Right atrium auricular region (tissue), 2 donors: ENCODE measurements around the gene STN1. TPM values are rescaled to one million over a fixed set of nuclear protein-coding genes. Genes with fewer than 3 reads are reported as not detected.

ENCODE experiments used
- DNase-seq: peaks from one replicate; pipeline ENCODE4 v3.0.0-alpha.2; 2019; ENCODE audit warnings: low spot score
- H3K27ac ChIP-seq, 2 donors: fragments of 200-600 bp; sonication (generic); 1 replicate in 1 of 2; 2 replicates in 1 of 2; pipeline ENCODE4 v1.5.1; 2016 to 2019
- H3K27me3 ChIP-seq, 2 donors: fragments of 200-600 bp; sonication (generic); one replicate each; pipeline versions ENCODE4 v1.5.1 to v1.6.0; 2017 to 2019
- H3K36me3 ChIP-seq: fragments of 200-600 bp; sonication (generic); one replicate; pipeline ENCODE4 v1.5.1; 2016
- H3K4me1 ChIP-seq, 2 donors: fragments of 200-600 bp; sonication (generic); one replicate each; pipeline versions ENCODE4 v1.5.1 to v1.6.0; 2017 to 2019
- H3K4me3 ChIP-seq, 2 donors: fragments of 200-600 bp; sonication (generic); 1 replicate in 1 of 2; 2 replicates in 1 of 2; pipeline ENCODE4 v1.5.1; 2017 to 2019; ENCODE audit warnings: mild to moderate bottlenecking in 1 of 2, moderate library complexity in 1 of 2
- H3K9me3 ChIP-seq, 2 donors: fragments of 200-600 bp; sonication (generic); one replicate each; pipeline ENCODE4 v1.5.1; 2019
- CTCF ChIP-seq, 2 donors: fragments of 200-600 bp; sonication (generic); IDR thresholded peaks; one replicate each; pipeline ENCODE4 v1.5.1; 2019; ENCODE audit warnings: antibody characterized with exemption in 2 of 2
- total RNA-seq, 2 donors: library from RNA; depleted of rRNA; stranded (reverse); fragments of >200 nt; gene quantifications; one replicate each; pipeline ENCODE4 v1.1.0, GENCODE V29; 2016

Gene STN1
- total RNA-seq, 2 donors from 2014 or later: 26.8 to 35.3 TPM

- H3K27me3 ChIP-seq: no peaks in the 10 kb centered on the region
- no peak for DNase-seq
- no peak for TF ChIP-seq CTCF (IDR thresholded peaks at IDR 0.05)
- no peak overlapping the region for H3K27ac ChIP-seq
- H3K36me3 ChIP-seq: no peaks in the 10 kb centered on the region
- H3K9me3 ChIP-seq: no peaks in the 10 kb centered on the region
- H3K4me1 ChIP-seq: peaks cover 0 to 31% of the 10 kb centered on the region in 2 donors
- H3K4me3 ChIP-seq: no peak overlapping the region
Measured at GRCh38 chr10:103919648-103920025, 1.7 kb upstream of the STN1 start.

GRCh38 chr10:103917302-103918052, 507 bp downstream of the STN1 start:
- H3K27ac ChIP-seq: peak overlapping the region; percentile 89 to 91
- peak overlapping the region; percentile 46 to 63 for H3K4me3 ChIP-seq
- H3K36me3 ChIP-seq: no peaks in the 10 kb centered on the region
- DNase-seq: peak; percentile 67
- peaks cover 0 to 31% of the 10 kb centered on the region in 2 donors for H3K4me1 ChIP-seq
- H3K27me3 ChIP-seq: no peaks in the 10 kb centered on the region
- no peaks in the 10 kb centered on the region for H3K9me3 ChIP-seq
- no peak for TF ChIP-seq CTCF (IDR thresholded peaks at IDR 0.05)

- peaks cover 0 to 31% of the 10 kb centered on the region in 2 donors for H3K4me1 ChIP-seq
- TF ChIP-seq CTCF (IDR thresholded peaks at IDR 0.05): no peak
Measured at GRCh38 chr10:103916876-103917275, 1.1 kb downstream of the STN1 start.

GRCh38 chr10:103916254-103916653, 1.7 kb downstream of the STN1 start:
- Histone ChIP-seq H3K4me1 (peaks cover 0 to 31% of the 10 kb centered on the region in 2 donors), H3K9me3 (no peaks in the 10 kb centered on the region), H3K27me3 (no peaks in the 10 kb centered on the region), H3K4me3 (no peak overlapping the region), H3K36me3 (no peaks in the 10 kb centered on the region), H3K27ac (peak overlapping the region; percentile 39 to 89)
- TF ChIP-seq CTCF (IDR thresholded peaks at IDR 0.05): no peak
- no peak for DNase-seq

More at GRCh38 chr10:103916876-103917275, 1.1 kb downstream of the STN1 start:
- DNase-seq: no peak
- H3K9me3 ChIP-seq: no peaks in the 10 kb centered on the region
- peak overlapping the region; percentile 46 to 63 for H3K4me3 ChIP-seq
- peak overlapping the region in 1 of 2 donors; percentile 89 for H3K27ac ChIP-seq
- no peaks in the 10 kb centered on the region for H3K36me3 ChIP-seq
- H3K27me3 ChIP-seq: no peaks in the 10 kb centered on the region

- Histone ChIP-seq H3K36me3 (no peaks in the 10 kb centered on the region), H3K9me3 (no peaks in the 10 kb centered on the region), H3K27ac (peak overlapping the region; percentile 39 to 89), H3K27me3 (no peaks in the 10 kb centered on the region), H3K4me3 (no peak overlapping the region), H3K4me1 (peaks cover 0 to 31% of the 10 kb centered on the region in 2 donors)
- TF ChIP-seq CTCF (IDR thresholded peaks at IDR 0.05): no peak
- DNase-seq: no peak
Measured at GRCh38 chr10:103915796-103916195, 2.2 kb downstream of the STN1 start.
